ENCODE results near the gene MYH14. TPM values are rescaled to one million over a fixed set of nuclear protein-coding genes. Genes with fewer than 3 reads are reported as not detected.

The MYH14 gene
- total RNA-seq, 1 donor from 2014 or later: 113 TPM

- Histone ChIP-seq H3K4me1 (no peaks in the 10 kb centered on the region), H3K4me3 (no peak overlapping the region), H3K27me3 (ENCODE audit: low read depth) (peaks cover 47% of the 10 kb centered on the region), H3K36me3 (peaks cover 4% of the 10 kb centered on the region), H3K27ac (no peak overlapping the region), H3K9me3 (no peaks in the 10 kb centered on the region)
- TF ChIP-seq CTCF (IDR thresholded peaks at IDR 0.05): no peak
- ATAC-seq (no peak), DNase-seq (no peak)
- intact Hi-C loops (cut with DNase I): no loop called here
These were observed 107.5 kb downstream of the MYH14 start for GRCh38 chr19:50310759-50311465.

- intact Hi-C loops (cut with DNase I): no loop called here
- DNase-seq: no peak
- peaks cover 47% of the 10 kb centered on the region for H3K27me3 ChIP-seq (ENCODE audit: low read depth)
These were observed 108.6 kb downstream of the MYH14 start for GRCh38 chr19:50311723-50312635.

GRCh38 chr19:50312967-50313811 is 109.8 kb downstream of the MYH14 start:
- Histone ChIP-seq H3K4me1 (no peaks in the 10 kb centered on the region), H3K27me3 (ENCODE audit: low read depth) (peaks cover 47% of the 10 kb centered on the region), H3K9me3 (no peaks in the 10 kb centered on the region), H3K36me3 (no peaks in the 10 kb centered on the region), H3K27ac (no peak overlapping the region), H3K4me3 (no peak overlapping the region)
- no peak for TF ChIP-seq CTCF (IDR thresholded peaks at IDR 0.05)
- ATAC-seq (no peak), DNase-seq (no peak)
- intact Hi-C loops (cut with DNase I): no loop called here

More at GRCh38 chr19:50311723-50312635, 108.6 kb downstream of the MYH14 start:
- Histone ChIP-seq H3K27ac (no peak overlapping the region), H3K9me3 (no peaks in the 10 kb centered on the region), H3K36me3 (peaks cover under 1% of the 10 kb centered on the region), H3K4me3 (no peak overlapping the region), H3K4me1 (no peaks in the 10 kb centered on the region)
- TF ChIP-seq CTCF (IDR thresholded peaks at IDR 0.05): no peak
- peak; percentile 44 to 62 for ATAC-seq

- Histone ChIP-seq H3K9me3 (no peaks in the 10 kb centered on the region), H3K4me1 (no peaks in the 10 kb centered on the region), H3K27me3 (ENCODE audit: low read depth) (peaks cover 47% of the 10 kb centered on the region), H3K36me3 (no peaks in the 10 kb centered on the region), H3K4me3 (no peak overlapping the region), H3K27ac (no peak overlapping the region)
- intact Hi-C loops (cut with DNase I): no loop called here
- ATAC-seq: peak; percentile 12 to 37
- DNase-seq: no peak
- TF ChIP-seq CTCF (IDR thresholded peaks at IDR 0.05): no peak
These were observed 110.6 kb downstream of the MYH14 start for GRCh38 chr19:50313812-50314536.

Data from lower lobe of right lung (tissue), 2 donors.